ENCODE results near the gene TACR2.

The TACR2 gene

DNA sequence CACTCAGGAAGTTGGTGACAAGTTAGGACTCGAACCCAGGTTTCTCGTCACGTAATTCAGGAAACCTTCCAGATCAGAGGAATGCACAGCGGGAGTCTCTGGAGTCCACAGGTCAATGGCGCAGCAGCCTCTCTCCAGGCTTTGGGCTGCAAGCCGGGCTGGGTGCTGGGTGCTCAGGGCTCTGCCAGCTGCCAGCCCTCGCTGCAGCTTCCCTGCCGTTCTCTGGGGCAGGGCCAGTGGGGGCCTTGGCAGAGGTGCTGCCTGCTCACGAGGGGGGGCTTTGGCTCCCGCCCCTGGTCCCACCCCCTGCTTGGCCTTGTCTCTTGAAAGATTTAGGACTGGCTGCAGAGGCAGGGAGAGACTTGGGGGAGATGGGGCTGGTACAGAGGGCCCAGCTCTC lies at the start of gene TACR2:
TACR2 (minus strand) TSS at position 224 of the 400 bp plus-strand sequence. CDS start 595 bp downstream, outside the sequence.
- no peak for DNase-seq (ENCODE audit: low spot score)

DNA sequence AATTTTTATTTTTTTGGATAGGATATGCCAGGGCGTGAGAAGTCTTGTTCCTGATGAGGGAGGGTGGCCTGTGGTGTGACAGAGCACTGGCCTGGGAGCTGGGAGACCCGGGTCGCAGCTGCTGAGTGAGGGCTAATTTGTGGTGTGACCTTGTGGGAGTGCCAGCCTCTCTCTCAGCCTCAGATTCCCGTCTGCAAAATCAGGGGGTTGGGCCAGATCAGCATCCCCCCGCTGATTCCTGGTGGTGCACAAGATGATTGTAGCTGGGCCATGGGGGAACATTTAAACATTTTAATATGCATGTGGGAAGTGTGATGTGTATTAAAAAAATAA lies 49.4 kb upstream of the TACR2 start:
- DNase-seq (ENCODE audit: low spot score), result no peak

DNA sequence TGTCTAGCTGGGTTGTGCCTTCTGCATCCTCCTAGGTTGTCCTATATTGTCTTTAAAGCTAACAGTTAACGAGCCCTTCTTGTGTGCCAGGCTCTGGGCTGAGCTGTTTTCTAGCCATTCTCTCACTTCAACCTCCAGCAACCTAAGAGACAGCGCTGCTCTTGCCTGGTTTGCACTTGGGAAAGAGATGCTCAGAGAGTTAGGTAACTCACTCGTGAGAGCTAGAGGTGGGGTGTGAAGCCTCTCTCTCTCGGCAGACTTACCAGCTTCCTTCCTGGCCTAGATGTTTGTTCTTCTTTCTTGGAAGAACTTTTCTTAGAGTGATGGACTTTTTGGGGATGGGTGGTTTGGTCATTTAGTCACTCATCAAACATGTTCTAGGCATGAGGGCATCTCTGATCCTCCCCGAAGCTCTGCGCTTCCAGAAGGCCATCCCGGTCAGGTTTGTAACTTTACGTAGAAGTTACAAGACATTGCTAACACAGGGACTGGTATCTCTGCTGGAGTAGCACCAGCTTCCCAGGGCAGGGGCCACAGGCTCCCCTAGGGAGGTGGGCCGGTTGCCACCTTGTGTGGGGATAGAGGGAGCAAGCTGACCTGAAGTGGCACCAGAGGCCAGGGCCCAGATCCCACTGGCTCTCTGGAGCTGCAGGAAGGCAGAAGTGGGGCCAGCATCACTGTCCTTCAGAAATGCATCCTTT lies 48.9 kb upstream of the TACR2 start:
- peak; percentile 29 for DNase-seq (ENCODE audit: low spot score)

DNA sequence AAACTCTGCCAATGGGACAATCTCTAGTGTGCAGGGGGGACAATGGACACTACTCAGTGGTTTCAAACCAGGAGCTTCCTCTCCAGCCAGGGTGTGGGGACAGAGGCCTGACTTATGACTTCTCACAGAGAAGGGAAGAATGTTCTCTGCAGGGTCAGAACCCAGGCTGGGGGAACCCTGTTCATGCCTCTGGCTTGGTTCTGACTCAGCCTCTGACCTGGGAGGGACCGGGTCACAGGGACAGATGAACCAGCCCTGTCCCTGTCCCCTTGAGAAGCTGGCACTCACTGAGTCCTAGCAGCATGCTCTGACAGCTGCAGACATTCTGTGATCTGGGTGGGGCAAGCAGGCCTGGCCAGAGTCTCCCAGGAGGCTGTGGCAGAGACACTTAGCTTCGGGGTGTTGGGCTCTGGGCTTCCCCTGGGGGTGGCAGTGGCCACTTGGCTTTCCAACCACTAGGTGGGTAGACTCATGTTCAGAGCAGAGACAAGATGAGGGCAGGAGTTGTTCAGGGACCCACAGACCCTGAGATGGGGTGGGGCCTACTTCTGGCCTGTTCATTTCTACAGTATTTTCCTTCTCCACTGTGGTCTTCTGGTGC lies 48.2 kb upstream of the TACR2 start:
- DNase-seq (ENCODE audit: low spot score), result peak; percentile 7

GRCh38 chr10:69464401-69464800 lies 47.7 kb upstream of the TACR2 start:
- DNase-seq (ENCODE audit: low spot score), result no peak

DNA sequence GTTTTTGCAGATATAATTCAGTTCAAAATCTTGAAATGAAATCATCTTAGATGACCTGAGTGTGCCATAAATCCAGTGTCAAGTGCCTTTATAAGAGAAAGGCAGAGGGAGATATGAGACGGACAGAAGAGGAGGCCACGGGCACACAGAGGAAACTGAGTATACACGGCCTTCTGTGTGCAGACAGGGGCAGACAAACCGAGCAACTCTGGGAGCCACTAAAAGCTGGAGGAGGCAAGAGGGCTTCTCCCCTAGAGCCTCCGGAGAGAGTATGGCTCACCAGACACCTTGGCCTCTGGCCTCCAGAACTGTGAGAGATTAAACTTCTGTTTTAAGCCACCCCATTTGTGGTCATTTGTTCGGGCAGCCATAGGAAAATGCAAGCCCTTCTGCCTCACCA lies 47.2 kb upstream of the TACR2 start:
- no peak for DNase-seq (ENCODE audit: low spot score)

- no peak for DNase-seq (ENCODE audit: low spot score)
These were observed 44.7 kb upstream of the TACR2 start for GRCh38 chr10:69461243-69462025.

GRCh38 chr10:69460576-69461242 lies 44.0 kb upstream of the TACR2 start:
- no peak for DNase-seq (ENCODE audit: low spot score)

- DNase-seq (ENCODE audit: low spot score), result no peak
These were observed 43.3 kb upstream of the TACR2 start for GRCh38 chr10:69459893-69460575.

- no peak for DNase-seq (ENCODE audit: low spot score)
These were observed 42.5 kb upstream of the TACR2 start for GRCh38 chr10:69459101-69459790.

DNA sequence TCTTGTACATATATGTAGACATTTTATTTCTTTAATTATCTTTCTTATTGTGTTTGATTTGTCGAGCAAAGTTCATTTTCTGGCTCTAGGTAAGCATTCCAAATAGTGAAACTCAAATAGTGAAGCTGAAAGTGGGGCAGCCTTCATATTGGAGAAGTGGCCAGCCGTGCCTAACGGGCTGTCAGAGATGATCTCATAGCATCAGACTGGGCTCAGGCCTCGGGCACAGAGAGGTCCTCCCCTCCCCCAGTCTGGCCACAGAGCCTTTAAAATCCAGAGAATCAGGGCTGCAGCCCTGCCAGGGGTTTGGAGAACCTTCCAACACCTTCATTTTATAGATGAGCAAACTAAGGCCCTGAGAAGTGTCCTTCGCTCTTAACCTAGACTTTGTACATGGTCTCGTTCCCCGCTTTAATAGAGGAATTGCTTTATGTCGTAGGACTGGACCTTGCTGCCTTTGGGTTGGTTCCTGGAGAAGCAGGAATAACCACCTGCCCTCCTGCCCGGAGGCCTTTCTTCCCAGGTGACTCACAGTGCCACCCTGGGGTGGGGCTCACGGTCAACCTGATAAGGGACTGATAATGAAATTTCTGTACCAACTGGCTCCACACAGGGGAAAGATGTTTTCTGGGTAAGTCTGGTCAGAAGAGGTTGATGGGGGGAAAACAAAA lies 41.8 kb upstream of the TACR2 start:
- no peak for DNase-seq (ENCODE audit: low spot score)

GRCh38 chr10:69457771-69458237 lies 41.1 kb upstream of the TACR2 start:
- no peak for DNase-seq (ENCODE audit: low spot score)

DNA sequence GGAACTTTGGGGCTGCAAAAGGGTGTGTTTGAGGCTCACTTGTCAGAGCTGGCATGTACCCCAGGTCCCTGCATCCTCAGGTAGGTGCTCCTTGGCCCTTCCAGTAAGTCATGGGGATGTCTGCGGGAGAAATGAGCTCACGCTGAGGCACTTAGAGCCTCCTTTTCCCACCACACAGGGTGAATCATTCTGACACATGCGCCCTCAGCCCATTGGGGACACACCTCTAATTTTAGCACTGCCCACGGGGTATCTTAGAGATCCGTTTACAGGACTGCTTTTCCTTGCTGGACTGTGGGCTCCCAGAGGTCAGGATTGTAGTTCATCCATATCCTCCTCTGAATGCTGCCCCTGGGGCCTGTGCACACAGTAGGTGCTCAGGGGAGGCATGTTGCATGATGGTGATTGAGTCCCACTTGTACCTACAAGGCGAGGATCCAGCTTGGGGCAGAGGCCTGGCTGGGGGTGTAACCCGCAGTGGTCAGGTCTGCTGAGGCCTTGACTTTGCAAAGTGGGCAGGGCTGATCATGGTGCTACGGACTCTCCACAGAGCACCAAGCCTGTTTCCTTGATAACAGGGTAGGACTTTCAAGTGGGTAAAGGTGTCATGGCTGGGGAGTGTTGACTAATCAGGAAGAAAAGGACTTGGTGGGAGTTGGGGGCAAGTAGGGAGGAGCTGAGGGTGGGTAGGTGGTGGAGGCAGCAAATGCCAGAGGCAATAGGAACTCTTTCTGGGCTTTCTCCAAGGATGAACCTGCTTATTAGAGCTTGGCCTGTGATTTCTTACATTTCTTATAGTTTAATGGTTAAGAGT lies 40.4 kb upstream of the TACR2 start:
- no peak for DNase-seq (ENCODE audit: low spot score)

DNA sequence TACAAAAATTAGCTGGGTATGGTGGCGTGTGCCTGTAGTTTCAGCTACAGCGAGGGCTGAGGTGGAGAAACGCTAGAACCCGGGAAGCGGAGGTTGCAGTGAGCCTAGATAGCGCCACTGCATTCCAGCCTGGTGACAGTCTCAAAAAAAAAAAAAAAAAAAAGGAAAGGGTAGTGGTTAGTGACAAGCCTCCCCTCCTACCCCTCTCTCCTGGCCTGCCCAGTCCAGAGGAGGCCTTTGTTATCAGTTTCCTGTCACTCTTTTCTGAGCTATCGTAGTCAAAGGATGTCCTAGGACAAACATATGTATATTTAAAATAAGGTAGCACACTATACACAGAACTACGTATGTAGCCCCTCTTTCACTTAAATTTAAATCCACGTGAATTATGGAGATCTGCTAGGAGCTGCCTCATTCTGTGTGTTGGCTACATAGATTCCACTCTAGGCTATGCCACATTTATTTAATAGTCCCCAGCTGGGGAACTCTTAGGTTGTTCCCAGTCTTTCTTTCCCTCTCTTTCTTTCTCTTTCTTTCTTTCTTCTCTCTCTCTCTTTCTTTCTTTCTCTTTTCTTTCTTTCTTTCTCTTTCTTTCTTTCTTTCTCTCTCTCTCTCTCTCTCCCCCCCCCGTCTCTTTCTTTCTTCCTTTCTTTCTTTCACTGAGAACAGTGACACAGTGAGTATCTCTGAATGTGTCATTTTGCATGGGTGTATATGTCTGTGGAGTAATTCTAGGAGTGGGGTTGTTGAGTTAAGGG lies 38.5 kb upstream of the TACR2 start:
- DNase-seq (ENCODE audit: low spot score), result no peak

DNA sequence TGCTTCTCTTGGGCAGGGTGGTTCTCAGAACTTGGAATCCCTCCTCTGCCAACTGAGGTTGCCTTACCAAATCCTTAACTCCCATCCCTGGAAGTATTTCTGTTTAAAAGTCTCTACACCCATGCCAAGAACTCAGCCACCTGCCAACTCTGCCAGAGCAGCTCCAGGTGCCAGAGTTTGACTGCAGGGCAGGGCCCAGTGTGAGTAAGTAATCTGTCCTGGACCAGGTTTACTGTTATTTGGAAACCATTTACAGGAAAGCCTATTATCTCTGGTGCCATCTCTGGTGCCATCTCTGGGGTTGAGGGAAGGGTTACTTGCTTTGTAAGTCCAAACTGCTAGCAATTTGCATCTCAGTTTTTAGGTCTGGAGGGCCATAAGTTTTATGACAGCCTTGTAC lies 37.1 kb upstream of the TACR2 start:
- no peak for DNase-seq (ENCODE audit: low spot score)

GRCh38 chr10:69452676-69453415 lies 36.1 kb upstream of the TACR2 start:
- DNase-seq (ENCODE audit: low spot score), result no peak

GRCh38 chr10:69451784-69452251 lies 35.1 kb upstream of the TACR2 start:
- DNase-seq (ENCODE audit: low spot score), result no peak

- DNase-seq (ENCODE audit: low spot score), result peak; percentile 85
These were observed 34.6 kb upstream of the TACR2 start, which contains the start of gene TSPAN15 for GRCh38 chr10:69451209-69451783. Gene TSPAN15, plus strand, starts transcription at chr10:69451465. Its CDS starts 130 bp downstream, at chr10:69451595.

Data from CD4-positive, alpha-beta T cell treated with Interleukin-15 for 4 hours (primary cell).